Breast epithelium (tissue), 4 donors: ENCODE results near the gene ANAPC4. TPM values are rescaled to one million over a fixed set of nuclear protein-coding genes. Genes with fewer than 3 reads are reported as not detected.

Source experiments
- DNase-seq, 2 donors: peaks; one replicate each; pipeline ENCODE4 v3.0.0-alpha.2; 2019; ENCODE audit warnings: low spot score in 2 of 2
- H3K27ac ChIP-seq, 2 donors: fragments of 200-600 bp; sonication (generic) in 1 of 2; one replicate each; pipeline ENCODE4 v1.5.1; 2016 to 2019; ENCODE audit warnings: mild to moderate bottlenecking in 1 of 2
- H3K27me3 ChIP-seq, 2 donors: fragments of 200-600 bp; sonication (generic) in 1 of 2; one replicate each; pipeline versions ENCODE4 v1.5.1 to v1.6.0; 2017 to 2019; ENCODE audit warnings: control low read depth in 1 of 2, mild to moderate bottlenecking in 1 of 2
- H3K36me3 ChIP-seq: fragments of 200-600 bp; one replicate; pipeline ENCODE4 v1.5.1; 2019
- H3K4me1 ChIP-seq, 2 donors: fragments of 200-600 bp; sonication (generic); one replicate each; pipeline ENCODE4 v1.5.1; 2016 to 2019; ENCODE audit warnings: control low read depth in 1 of 2
- H3K4me3 ChIP-seq, 3 donors: fragments of 200-600 bp; sonication (generic); 1 replicate in 2 of 3; 2 replicates in 1 of 3; pipeline ENCODE4 v1.5.1; 2016 to 2019; ENCODE audit warnings: mild to moderate bottlenecking in 3 of 3, moderate library complexity in 2 of 3
- H3K9me3 ChIP-seq, 2 donors: fragments of 200-600 bp; sonication (generic) in 1 of 2; one replicate each; pipeline ENCODE4 v1.5.1; 2016 to 2019; ENCODE audit warnings: control low read depth in 1 of 2
- POLR2A ChIP-seq: fragments of 450-650 bp; IDR thresholded peaks from one replicate; pipeline ENCODE4 v1.6.1; 2016; ENCODE audit warnings: antibody characterized with exemption, mild to moderate bottlenecking, moderate library complexity
- POLR2AphosphoS5 ChIP-seq, 3 donors: sonication (generic); formaldehyde crosslinking; IDR thresholded peaks; one replicate each; pipeline ENCODE4 v1.6.1; 2017; ENCODE audit warnings: antibody characterized with exemption in 3 of 3
- intact Hi-C: fragments of 100-400 bp; cut with DNase I; formaldehyde crosslinking; loops from one replicate; pipeline ENCODE4 v1.15.1; 2023; ENCODE audit warnings: low total_unique reads
- total RNA-seq, 3 donors: library from RNA; depleted of rRNA; stranded (reverse); fragments of >200 nt; gene quantifications; one replicate each; pipeline ENCODE4 v1.1.0, GENCODE V29; 2016
- TF ChIP-seq, protein P1 (sequence below), 3 donors: fragments of 450-650 bp; IDR thresholded peaks; one replicate each; pipeline ENCODE4 v1.5.1; 2016 to 2017; ENCODE audit warnings: antibody characterized with exemption in 3 of 3, mild to moderate bottlenecking in 3 of 3, moderate library complexity in 3 of 3

Gene ANAPC4
- total RNA-seq, 3 donors from 2014 or later, result 34.6 to 59.7 (median 36.1) TPM

- Histone ChIP-seq H3K27ac (no peak overlapping the region), H3K9me3 (no peaks in the 10 kb centered on the region), H3K36me3 (no peaks in the 10 kb centered on the region), H3K27me3 (no peaks in the 10 kb centered on the region), H3K4me1 (no peaks in the 10 kb centered on the region), H3K4me3 (no peak overlapping the region)
- no peak for DNase-seq
- TF ChIP-seq POLR2A (no peak), POLR2AphosphoS5 (IDR thresholded peaks at IDR 0.05) (no peak)
- TF ChIP-seq, protein P1, sequence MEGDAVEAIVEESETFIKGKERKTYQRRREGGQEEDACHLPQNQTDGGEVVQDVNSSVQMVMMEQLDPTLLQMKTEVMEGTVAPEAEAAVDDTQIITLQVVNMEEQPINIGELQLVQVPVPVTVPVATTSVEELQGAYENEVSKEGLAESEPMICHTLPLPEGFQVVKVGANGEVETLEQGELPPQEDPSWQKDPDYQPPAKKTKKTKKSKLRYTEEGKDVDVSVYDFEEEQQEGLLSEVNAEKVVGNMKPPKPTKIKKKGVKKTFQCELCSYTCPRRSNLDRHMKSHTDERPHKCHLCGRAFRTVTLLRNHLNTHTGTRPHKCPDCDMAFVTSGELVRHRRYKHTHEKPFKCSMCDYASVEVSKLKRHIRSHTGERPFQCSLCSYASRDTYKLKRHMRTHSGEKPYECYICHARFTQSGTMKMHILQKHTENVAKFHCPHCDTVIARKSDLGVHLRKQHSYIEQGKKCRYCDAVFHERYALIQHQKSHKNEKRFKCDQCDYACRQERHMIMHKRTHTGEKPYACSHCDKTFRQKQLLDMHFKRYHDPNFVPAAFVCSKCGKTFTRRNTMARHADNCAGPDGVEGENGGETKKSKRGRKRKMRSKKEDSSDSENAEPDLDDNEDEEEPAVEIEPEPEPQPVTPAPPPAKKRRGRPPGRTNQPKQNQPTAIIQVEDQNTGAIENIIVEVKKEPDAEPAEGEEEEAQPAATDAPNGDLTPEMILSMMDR (IDR thresholded peaks at IDR 0.05), result no peak
- intact Hi-C loops, result no loop called here
Measured at GRCh38 chr4:25350561-25350960, 26.5 kb upstream of the ANAPC4 start.

DNA sequence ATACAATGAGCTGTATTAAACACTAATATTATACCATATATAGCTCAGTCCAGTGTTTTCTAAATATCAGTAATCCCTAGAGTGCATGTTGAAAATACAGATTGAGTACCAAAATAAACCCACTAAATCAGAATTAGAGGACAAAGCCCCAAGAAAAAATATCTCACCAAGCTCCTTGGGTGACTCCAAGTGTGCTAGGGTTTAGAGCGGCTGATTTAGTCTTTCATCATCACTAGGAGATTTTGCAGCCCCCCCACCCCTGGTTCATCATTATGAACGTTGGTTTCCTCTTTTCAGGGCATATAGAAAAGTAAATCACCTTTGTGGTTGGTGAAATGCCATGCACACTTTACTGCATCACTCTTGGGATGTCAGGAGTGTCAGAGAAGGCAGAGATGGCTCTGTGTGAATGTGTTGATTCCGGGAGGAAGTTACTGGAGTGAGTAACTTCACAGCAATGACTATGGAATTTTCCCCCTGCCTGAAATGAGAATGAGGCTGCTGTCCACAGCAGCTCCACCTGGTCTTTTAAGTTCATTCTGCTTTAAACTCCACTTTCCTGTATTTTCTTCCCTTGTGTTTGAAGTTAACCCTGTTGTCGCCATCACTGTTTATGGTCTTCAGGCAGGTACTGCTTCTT is 25.2 kb upstream of the ANAPC4 start:
- no peaks in the 10 kb centered on the region for H3K9me3 ChIP-seq
- H3K36me3 ChIP-seq, result no peaks in the 10 kb centered on the region
- no peak for TF ChIP-seq POLR2A
- no peak for TF ChIP-seq POLR2AphosphoS5 (IDR thresholded peaks at IDR 0.05)
- TF ChIP-seq, protein P1 (IDR thresholded peaks at IDR 0.05), result no peak
- H3K27ac ChIP-seq, result no peak overlapping the region
- no peaks in the 10 kb centered on the region for H3K4me1 ChIP-seq
- DNase-seq, result no peak
- H3K27me3 ChIP-seq, result no peaks in the 10 kb centered on the region
- no peak overlapping the region for H3K4me3 ChIP-seq
- intact Hi-C loops, result no loop called here

GRCh38 chr4:25356068-25356467 is 21.0 kb upstream of the ANAPC4 start:
- Histone ChIP-seq H3K4me3 (no peak overlapping the region), H3K9me3 (no peaks in the 10 kb centered on the region), H3K36me3 (no peaks in the 10 kb centered on the region), H3K4me1 (no peaks in the 10 kb centered on the region), H3K27me3 (no peaks in the 10 kb centered on the region), H3K27ac (no peak overlapping the region)
- TF ChIP-seq POLR2AphosphoS5 (IDR thresholded peaks at IDR 0.05), result no peak
- TF ChIP-seq, protein P1 (IDR thresholded peaks at IDR 0.05), result no peak
- no peak for TF ChIP-seq POLR2A
- intact Hi-C loops, result no loop called here
- no peak for DNase-seq

- Histone ChIP-seq H3K36me3 (no peaks in the 10 kb centered on the region), H3K27me3 (no peaks in the 10 kb centered on the region), H3K27ac (no peak overlapping the region), H3K4me3 (no peak overlapping the region), H3K9me3 (no peaks in the 10 kb centered on the region), H3K4me1 (no peaks in the 10 kb centered on the region)
- no peak for DNase-seq
- TF ChIP-seq, protein P1 (IDR thresholded peaks at IDR 0.05), result no peak
- TF ChIP-seq POLR2A (no peak), POLR2AphosphoS5 (IDR thresholded peaks at IDR 0.05) (no peak)
- intact Hi-C loops, result no loop called here
Measured at GRCh38 chr4:25358515-25359275, 18.4 kb upstream of the ANAPC4 start.

GRCh38 chr4:25361253-25361652 is 15.8 kb upstream of the ANAPC4 start:
- Histone ChIP-seq H3K27ac (no peak overlapping the region), H3K36me3 (no peaks in the 10 kb centered on the region), H3K4me1 (no peaks in the 10 kb centered on the region), H3K9me3 (no peaks in the 10 kb centered on the region), H3K4me3 (no peak overlapping the region), H3K27me3 (no peaks in the 10 kb centered on the region)
- intact Hi-C loops, result loop anchor here (5.0 kb wide), 1 partner anchor 564 kb away; the partner anchor contains the start of gene SOD3
- no peak for DNase-seq
- TF ChIP-seq POLR2AphosphoS5 (IDR thresholded peaks at IDR 0.05) (no peak), POLR2A (no peak)
- TF ChIP-seq, protein P1 (IDR thresholded peaks at IDR 0.05), result no peak
